ENCODE data around the gene NUP42.

DNA sequence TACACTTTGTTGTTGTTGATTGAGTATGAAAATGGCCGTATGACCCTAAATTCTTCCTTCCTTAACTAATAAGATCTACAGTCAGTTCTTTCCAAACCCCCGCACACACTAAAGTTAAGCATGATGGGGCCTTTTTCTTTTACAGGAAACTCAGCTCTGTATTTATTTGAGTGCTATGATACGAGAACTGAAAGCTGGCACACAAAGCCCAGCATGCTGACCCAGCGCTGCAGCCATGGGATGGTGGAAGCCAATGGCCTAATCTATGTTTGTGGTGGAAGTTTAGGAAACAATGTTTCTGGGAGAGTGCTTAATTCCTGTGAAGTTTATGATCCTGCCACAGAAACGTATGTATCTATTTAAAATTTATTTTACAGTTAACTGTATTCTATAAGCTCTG lies 14.2 kb upstream of the NUP42 start:
- TF ChIP-seq, protein P1, sequence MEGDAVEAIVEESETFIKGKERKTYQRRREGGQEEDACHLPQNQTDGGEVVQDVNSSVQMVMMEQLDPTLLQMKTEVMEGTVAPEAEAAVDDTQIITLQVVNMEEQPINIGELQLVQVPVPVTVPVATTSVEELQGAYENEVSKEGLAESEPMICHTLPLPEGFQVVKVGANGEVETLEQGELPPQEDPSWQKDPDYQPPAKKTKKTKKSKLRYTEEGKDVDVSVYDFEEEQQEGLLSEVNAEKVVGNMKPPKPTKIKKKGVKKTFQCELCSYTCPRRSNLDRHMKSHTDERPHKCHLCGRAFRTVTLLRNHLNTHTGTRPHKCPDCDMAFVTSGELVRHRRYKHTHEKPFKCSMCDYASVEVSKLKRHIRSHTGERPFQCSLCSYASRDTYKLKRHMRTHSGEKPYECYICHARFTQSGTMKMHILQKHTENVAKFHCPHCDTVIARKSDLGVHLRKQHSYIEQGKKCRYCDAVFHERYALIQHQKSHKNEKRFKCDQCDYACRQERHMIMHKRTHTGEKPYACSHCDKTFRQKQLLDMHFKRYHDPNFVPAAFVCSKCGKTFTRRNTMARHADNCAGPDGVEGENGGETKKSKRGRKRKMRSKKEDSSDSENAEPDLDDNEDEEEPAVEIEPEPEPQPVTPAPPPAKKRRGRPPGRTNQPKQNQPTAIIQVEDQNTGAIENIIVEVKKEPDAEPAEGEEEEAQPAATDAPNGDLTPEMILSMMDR (optimal IDR thresholded peaks at IDR 0.05 in 1 of 3, IDR thresholded peaks at IDR 0.05 in 1 of 3, conservative IDR thresholded peaks at IDR 0.05 in 1 of 3; ENCODE audit: extremely low read depth in 1 of 3, insufficient read depth in 2 of 3, low read length in 3 of 3) = no peak
- no peak for TF ChIP-seq EZH2 (IDR thresholded peaks at IDR 0.05; ENCODE audit: low read length)

Data from keratinocyte (primary cell).